Transverse colon (tissue), 4 donors: ENCODE results near the gene DPYD. TPM values are rescaled to one million over a fixed set of nuclear protein-coding genes. Genes with fewer than 3 reads are reported as not detected.

Source experiments
- DNase-seq: peaks from one replicate; pipeline ENCODE4 v3.0.0-alpha.2; 2019
- H3K27ac ChIP-seq, 4 donors: fragments of 200-600 bp; sonication (generic); 2 replicates each; pipeline ENCODE4 v1.5.1; 2016 to 2018; ENCODE audit warnings: inconsistent platforms in 4 of 4
- H3K27me3 ChIP-seq: fragments of 200-600 bp; sonication (generic); 2 replicates; pipeline ENCODE4 v1.5.1; 2017; ENCODE audit warnings: inconsistent platforms
- H3K36me3 ChIP-seq, 4 donors: fragments of 200-600 bp; sonication (generic); 2 replicates each; pipeline ENCODE4 v1.5.1; 2017 to 2019; ENCODE audit warnings: inconsistent platforms in 4 of 4
- H3K4me1 ChIP-seq, 4 donors: fragments of 200-600 bp; sonication (generic); 2 replicates each; pipeline ENCODE4 v1.5.1; 2017 to 2020; ENCODE audit warnings: inconsistent platforms in 4 of 4
- H3K4me3 ChIP-seq, 4 donors: fragments of 200-600 bp; sonication (generic); 1 replicate in 1 of 4; 2 replicates in 3 of 4; pipeline versions ENCODE4 v1.5.1 to v1.6.1; 2017 to 2019; ENCODE audit warnings: inconsistent platforms in 4 of 4
- H3K9me3 ChIP-seq, 2 donors: fragments of 200-600 bp; sonication (generic); 2 replicates each; pipeline ENCODE4 v1.5.1; 2017 to 2019; ENCODE audit warnings: inconsistent platforms in 2 of 2
- EP300 ChIP-seq: sonication (generic); formaldehyde crosslinking; IDR thresholded peaks from one replicate; pipeline ENCODE4 v1.6.1; 2017; ENCODE audit warnings: antibody characterized with exemption, low read depth
- POLR2A ChIP-seq: fragments of 450-650 bp; IDR thresholded peaks from one replicate; pipeline ENCODE4 v1.6.1; 2016; ENCODE audit warnings: antibody characterized with exemption, mild to moderate bottlenecking, moderate library complexity
- POLR2AphosphoS5 ChIP-seq, 3 donors: sonication (generic); formaldehyde crosslinking; IDR thresholded peaks; one replicate each; pipeline ENCODE4 v1.6.1; 2016; ENCODE audit warnings: antibody characterized with exemption in 3 of 3
- WGBS, 2 donors: methylation state at CpG; one replicate each; pipeline ENCODE4 v1.1.5; 2018; ENCODE audit warnings: low coverage in 1 of 2; 5-methylcytosine and 5-hydroxymethylcytosine counted together
- in situ Hi-C, 4 donors: fragments of 200-750 bp; cut with MboI; loops; one replicate each; pipeline versions ENCODE4 v1.15.0 to v1.15.1; 2017; ENCODE audit warnings: low sequenced_read_pairs in 3 of 4, low pct_ligation_motif_present in 1 of 4, low pct_unique_long_range_greater_than_20kb in 1 of 4
- intact Hi-C: fragments of 100-400 bp; cut with DNase I; formaldehyde crosslinking; loops from one replicate; pipeline ENCODE4 v1.15.1; 2023; ENCODE audit warnings: low total_unique reads
- total RNA-seq, 4 donors: library from RNA; depleted of rRNA; stranded (reverse); fragments of >200 nt; gene quantifications; one replicate each; pipeline ENCODE4 v1.1.0, GENCODE V29; 2016
- TF ChIP-seq, protein P1 (sequence below), 5 experiments: fragments of 200-600 bp in 3 of 5; fragments of 450-650 bp in 2 of 5; sonication (generic) in 3 of 5; IDR thresholded peaks; 1 replicate in 2 of 5; 2 replicates in 3 of 5; pipeline ENCODE4 v1.5.1; 2016 to 2017; ENCODE audit warnings: antibody characterized with exemption in 5 of 5, inconsistent platforms in 3 of 5, mild to moderate bottlenecking in 2 of 5, moderate library complexity in 1 of 5

Gene DPYD
- total RNA-seq, 4 donors from 2014 or later, result 11.2 to 34.8 (median 26.0) TPM

DNA sequence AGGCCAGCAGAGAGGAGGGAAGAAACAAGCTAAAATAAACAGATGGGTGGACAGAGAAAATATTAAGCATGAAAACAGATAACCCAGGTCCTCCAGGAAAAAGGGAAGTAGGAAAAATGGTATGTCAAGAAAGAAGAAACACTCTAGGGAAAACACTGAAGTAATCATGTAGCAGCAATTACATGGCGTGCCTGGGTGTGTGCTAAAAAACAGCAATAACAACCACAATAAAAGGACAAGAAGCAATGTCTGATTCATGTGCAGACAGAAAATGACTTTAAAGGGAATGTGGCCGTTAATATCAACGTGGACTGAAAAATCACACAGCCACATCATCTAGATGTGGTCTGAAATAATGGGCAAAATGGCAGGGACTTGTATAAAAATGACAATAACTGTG is 829.6 kb downstream of the DPYD start:
- 34 to 50% methylated on average over 3 of the region's 3 CpGs for WGBS, 2 donors
- no peak overlapping the region for H3K4me3 ChIP-seq
- H3K9me3 ChIP-seq, result no peaks in the 10 kb centered on the region
- H3K27ac ChIP-seq, result no peak overlapping the region
- DNase-seq, result peak; percentile 16
- in situ Hi-C loops, result no loop called here
- TF ChIP-seq, protein P1, sequence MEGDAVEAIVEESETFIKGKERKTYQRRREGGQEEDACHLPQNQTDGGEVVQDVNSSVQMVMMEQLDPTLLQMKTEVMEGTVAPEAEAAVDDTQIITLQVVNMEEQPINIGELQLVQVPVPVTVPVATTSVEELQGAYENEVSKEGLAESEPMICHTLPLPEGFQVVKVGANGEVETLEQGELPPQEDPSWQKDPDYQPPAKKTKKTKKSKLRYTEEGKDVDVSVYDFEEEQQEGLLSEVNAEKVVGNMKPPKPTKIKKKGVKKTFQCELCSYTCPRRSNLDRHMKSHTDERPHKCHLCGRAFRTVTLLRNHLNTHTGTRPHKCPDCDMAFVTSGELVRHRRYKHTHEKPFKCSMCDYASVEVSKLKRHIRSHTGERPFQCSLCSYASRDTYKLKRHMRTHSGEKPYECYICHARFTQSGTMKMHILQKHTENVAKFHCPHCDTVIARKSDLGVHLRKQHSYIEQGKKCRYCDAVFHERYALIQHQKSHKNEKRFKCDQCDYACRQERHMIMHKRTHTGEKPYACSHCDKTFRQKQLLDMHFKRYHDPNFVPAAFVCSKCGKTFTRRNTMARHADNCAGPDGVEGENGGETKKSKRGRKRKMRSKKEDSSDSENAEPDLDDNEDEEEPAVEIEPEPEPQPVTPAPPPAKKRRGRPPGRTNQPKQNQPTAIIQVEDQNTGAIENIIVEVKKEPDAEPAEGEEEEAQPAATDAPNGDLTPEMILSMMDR (IDR thresholded peaks at IDR 0.05), result no peak
- no peak for TF ChIP-seq POLR2AphosphoS5 (IDR thresholded peaks at IDR 0.05)
- TF ChIP-seq POLR2A, result no peak
- TF ChIP-seq EP300, result no peak
- no peaks in the 10 kb centered on the region for H3K36me3 ChIP-seq
- H3K27me3 ChIP-seq, result no peaks in the 10 kb centered on the region
- intact Hi-C loops, result no loop called here
- peaks cover 0 to 28% (median 7%) of the 10 kb centered on the region in 4 donors for H3K4me1 ChIP-seq

DNA sequence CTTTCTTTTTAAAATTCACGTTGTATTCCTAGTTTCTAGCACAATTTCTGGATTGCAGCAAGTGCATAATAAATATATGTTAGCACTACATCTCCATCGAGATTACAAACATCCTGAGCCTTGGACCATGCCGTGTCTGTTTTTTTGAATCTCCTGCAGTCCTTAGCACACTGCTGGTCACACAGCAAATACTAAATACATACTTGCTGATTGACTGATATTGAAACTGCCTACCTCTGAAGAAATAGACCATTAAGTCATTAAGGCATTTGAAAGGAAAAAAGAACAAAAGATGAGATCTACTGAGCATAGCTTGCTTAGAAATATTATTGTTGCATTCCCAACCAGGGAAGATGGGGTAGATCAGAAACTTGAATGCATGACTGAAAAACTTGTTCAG is 830.1 kb downstream of the DPYD start:
- H3K9me3 ChIP-seq, result no peaks in the 10 kb centered on the region
- WGBS, 2 donors, result 84 to 86% methylated on average over 3 of the region's 3 CpGs
- no peaks in the 10 kb centered on the region for H3K36me3 ChIP-seq
- intact Hi-C loops, result no loop called here
- TF ChIP-seq EP300 (no peak), POLR2AphosphoS5 (IDR thresholded peaks at IDR 0.05) (no peak), POLR2A (no peak)
- TF ChIP-seq, protein P1 (IDR thresholded peaks at IDR 0.05), result no peak
- H3K4me3 ChIP-seq, result no peak overlapping the region
- H3K27ac ChIP-seq, result no peak overlapping the region
- no peak for DNase-seq
- H3K27me3 ChIP-seq, result no peaks in the 10 kb centered on the region
- in situ Hi-C loops, result no loop called here
- H3K4me1 ChIP-seq, result peaks cover 0 to 28% (median 7%) of the 10 kb centered on the region in 4 donors

DNA sequence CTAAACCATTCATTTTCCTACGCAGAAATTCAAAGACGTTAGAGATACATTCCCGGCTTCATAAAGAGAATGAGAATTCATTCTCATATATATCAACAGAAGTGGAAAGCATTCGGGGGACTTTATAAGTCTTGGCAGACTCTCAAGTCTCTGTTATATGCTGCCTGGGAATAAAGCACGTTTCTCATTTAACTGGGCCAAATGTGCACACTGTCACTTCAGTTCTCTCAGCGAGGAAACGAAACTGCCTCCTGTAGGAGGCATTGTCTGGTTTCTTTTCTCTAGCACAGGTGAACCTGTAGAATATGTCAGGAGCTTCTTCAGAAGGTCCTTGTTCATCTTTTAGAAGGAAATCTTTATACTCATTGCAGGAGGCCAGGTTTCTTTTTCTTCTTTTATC is 831.7 kb downstream of the DPYD start:
- Histone ChIP-seq H3K36me3 (no peaks in the 10 kb centered on the region), H3K27ac (no peak overlapping the region), H3K9me3 (no peaks in the 10 kb centered on the region), H3K4me3 (no peak overlapping the region), H3K4me1 (peaks cover 0 to 28% (median 7%) of the 10 kb centered on the region in 4 donors), H3K27me3 (no peaks in the 10 kb centered on the region)
- intact Hi-C loops (no loop called here), in situ Hi-C loops (no loop called here)
- no peak for DNase-seq
- 77 to 79% methylated on average over 5 to 7 of the region's 7 CpGs for WGBS, 2 donors
- TF ChIP-seq POLR2AphosphoS5 (IDR thresholded peaks at IDR 0.05) (no peak), EP300 (no peak), POLR2A (no peak)
- TF ChIP-seq, protein P1 (IDR thresholded peaks at IDR 0.05), result no peak

DNA sequence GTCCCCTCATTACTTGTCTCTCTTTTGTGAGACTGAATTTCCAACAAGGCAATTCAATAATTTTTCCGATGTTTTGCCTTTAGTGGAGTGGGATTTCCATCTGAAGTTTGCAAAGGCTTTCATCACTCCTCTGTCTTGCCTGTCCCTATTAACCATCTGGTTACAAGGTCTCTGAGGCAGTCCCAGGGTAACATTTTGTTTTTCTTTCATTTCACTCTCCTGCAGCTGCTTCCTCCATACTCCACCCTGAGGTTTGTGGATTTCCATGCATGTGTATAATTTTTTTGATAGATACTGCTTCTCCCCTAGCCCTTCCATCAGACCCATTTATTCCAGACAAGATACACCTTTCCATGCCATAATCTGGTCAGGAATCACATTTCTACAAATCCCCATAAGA is 832.4 kb downstream of the DPYD start:
- no peak for TF ChIP-seq POLR2AphosphoS5 (IDR thresholded peaks at IDR 0.05)
- no peak for TF ChIP-seq POLR2A
- TF ChIP-seq, protein P1 (IDR thresholded peaks at IDR 0.05), result no peak
- TF ChIP-seq EP300, result no peak
- intact Hi-C loops, result no loop called here
- in situ Hi-C loops, result no loop called here

More for the DNA sequence above, 832.4 kb downstream of the DPYD start:
- no peak overlapping the region for H3K27ac ChIP-seq
- no peaks in the 10 kb centered on the region for H3K9me3 ChIP-seq
- no peaks in the 10 kb centered on the region for H3K27me3 ChIP-seq
- H3K4me3 ChIP-seq, result no peak overlapping the region
- no peak for DNase-seq
- no peaks in the 10 kb centered on the region for H3K36me3 ChIP-seq
- peaks cover 0 to 22% (median 7%) of the 10 kb centered on the region in 4 donors for H3K4me1 ChIP-seq
- WGBS, 2 donors, result 96 to 100% methylated on average over 1 of the region's 1 CpG
